Activated naive CD4-positive, alpha-beta T cell treated with anti-CD3 and anti-CD28 coated beads, Interleukin-2, amount 50 U/mL, for 24 hours (primary cell): Measurements from ENCODE around the gene PAX9.

ENCODE experiments used
- H3K27ac Mint-ChIP-seq: one replicate; pipeline ENCODE4 v1.8.0; 2021; ENCODE audit warnings: mild to moderate bottlenecking, mixed read lengths
- H3K27me3 Mint-ChIP-seq: one replicate; pipeline ENCODE4 v1.8.0; 2021; ENCODE audit warnings: mixed read lengths
- H3K36me3 Mint-ChIP-seq: one replicate; pipeline ENCODE4 v1.8.0; 2021; ENCODE audit warnings: mixed read lengths
- H3K4me1 Mint-ChIP-seq: one replicate; pipeline ENCODE4 v1.8.0; 2021; ENCODE audit warnings: mixed read lengths
- H3K4me3 Mint-ChIP-seq: one replicate; pipeline ENCODE4 v1.8.0; 2021; ENCODE audit warnings: mild to moderate bottlenecking, mixed read lengths
- H3K9me3 Mint-ChIP-seq: one replicate; pipeline ENCODE4 v1.8.0; 2021; ENCODE audit warnings: mixed read lengths

Gene PAX9

GRCh38 chr14:36726128-36726527, 64.5 kb downstream of the PAX9 start:
- H3K27me3 Mint-ChIP-seq, result peaks cover 4% of the 10 kb centered on the region
- H3K36me3 Mint-ChIP-seq, result no peaks in the 10 kb centered on the region
- H3K4me3 Mint-ChIP-seq, result no peak overlapping the region
- H3K27ac Mint-ChIP-seq, result no peak overlapping the region
- H3K4me1 Mint-ChIP-seq, result no peaks in the 10 kb centered on the region
- H3K9me3 Mint-ChIP-seq, result no peaks in the 10 kb centered on the region
